ENCODE data around the gene AP1S3.

Gene AP1S3

DNA sequence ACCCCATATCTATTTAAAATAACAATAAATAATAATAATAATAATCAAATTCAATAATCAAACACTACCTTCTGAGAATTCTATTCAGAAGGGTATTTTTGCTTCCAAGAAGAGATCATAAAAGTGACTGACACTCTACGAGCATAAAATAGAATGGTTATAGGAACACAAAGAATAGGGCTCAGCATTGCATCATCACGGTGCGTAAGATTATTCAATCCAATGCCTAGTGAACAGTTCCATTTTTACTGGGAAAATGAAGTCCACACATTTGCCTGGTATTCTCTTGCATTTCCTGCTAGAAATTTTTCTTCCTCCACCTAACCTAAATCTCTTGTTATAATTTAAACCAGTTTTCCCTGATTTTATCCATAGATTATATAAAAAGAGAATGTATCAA is 55.8 kb downstream of the AP1S3 start:
- no peaks in the 10 kb centered on the region for H3K4me1 ChIP-seq (ENCODE audit: insufficient read depth, low read length, poor library complexity, severe bottlenecking)
- H3F3A ChIP-seq (ENCODE audit: low read depth), result no peaks in the 10 kb centered on the region
- no peak overlapping the region for H3K4me2 ChIP-seq (ENCODE audit: low read depth, low read length, poor library complexity, severe bottlenecking)
- H3K27me3 ChIP-seq (ENCODE audit: insufficient read depth, low read length, poor library complexity, severe bottlenecking), result no peaks in the 10 kb centered on the region
- no peak overlapping the region for H3K9ac ChIP-seq (ENCODE audit: low read depth, low read length, poor library complexity, severe bottlenecking)
- no peaks in the 10 kb centered on the region for H3K9me3 ChIP-seq (ENCODE audit: insufficient read depth, low read depth, low read length)
- no peaks in the 10 kb centered on the region for H4K20me1 ChIP-seq (ENCODE audit: insufficient read depth, low read length, poor library complexity, severe bottlenecking)
- no peak for TF ChIP-seq EZH2phosphoT487 (IDR thresholded peaks at IDR 0.05; ENCODE audit: borderline replicate concordance)
- TF ChIP-seq, protein P1, sequence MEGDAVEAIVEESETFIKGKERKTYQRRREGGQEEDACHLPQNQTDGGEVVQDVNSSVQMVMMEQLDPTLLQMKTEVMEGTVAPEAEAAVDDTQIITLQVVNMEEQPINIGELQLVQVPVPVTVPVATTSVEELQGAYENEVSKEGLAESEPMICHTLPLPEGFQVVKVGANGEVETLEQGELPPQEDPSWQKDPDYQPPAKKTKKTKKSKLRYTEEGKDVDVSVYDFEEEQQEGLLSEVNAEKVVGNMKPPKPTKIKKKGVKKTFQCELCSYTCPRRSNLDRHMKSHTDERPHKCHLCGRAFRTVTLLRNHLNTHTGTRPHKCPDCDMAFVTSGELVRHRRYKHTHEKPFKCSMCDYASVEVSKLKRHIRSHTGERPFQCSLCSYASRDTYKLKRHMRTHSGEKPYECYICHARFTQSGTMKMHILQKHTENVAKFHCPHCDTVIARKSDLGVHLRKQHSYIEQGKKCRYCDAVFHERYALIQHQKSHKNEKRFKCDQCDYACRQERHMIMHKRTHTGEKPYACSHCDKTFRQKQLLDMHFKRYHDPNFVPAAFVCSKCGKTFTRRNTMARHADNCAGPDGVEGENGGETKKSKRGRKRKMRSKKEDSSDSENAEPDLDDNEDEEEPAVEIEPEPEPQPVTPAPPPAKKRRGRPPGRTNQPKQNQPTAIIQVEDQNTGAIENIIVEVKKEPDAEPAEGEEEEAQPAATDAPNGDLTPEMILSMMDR (conservative IDR thresholded peaks at IDR 0.05; ENCODE audit: low read length), result no peak
- no peak overlapping the region for H3K4me3 ChIP-seq (ENCODE audit: low read length, poor library complexity, severe bottlenecking)
- no peaks in the 10 kb centered on the region for H3K9me2 ChIP-seq (replicated peaks; ENCODE audit: low read depth, low read length)
- H3K36me3 ChIP-seq (ENCODE audit: insufficient read depth, low read length), result no peaks in the 10 kb centered on the region
- H3K79me2 ChIP-seq (ENCODE audit: insufficient read depth, low read length), result no peaks in the 10 kb centered on the region
- no peak overlapping the region for H2AFZ ChIP-seq (ENCODE audit: low read length)

DNA sequence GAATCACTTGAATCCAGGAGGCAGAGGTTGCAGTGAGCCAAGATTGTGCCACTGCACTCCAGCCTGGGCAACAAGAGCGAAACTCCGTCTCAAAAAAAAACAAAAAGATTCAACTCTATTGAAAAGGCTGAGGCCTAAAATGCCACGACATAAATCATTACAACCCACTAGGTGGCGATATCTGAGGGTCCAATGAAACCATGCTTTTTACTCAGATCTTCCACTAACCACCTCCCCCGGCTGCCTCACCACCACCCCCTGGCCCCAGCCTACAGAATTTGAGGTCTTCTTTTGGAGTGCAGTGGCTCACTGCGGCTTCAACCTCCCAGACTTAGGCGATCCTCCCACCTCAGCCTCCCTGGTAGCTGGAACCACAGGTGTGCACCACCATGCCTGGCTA is 57.5 kb downstream of the AP1S3 start:
- Histone ChIP-seq H3K4me2 (ENCODE audit: low read depth, low read length, poor library complexity, severe bottlenecking) (no peak overlapping the region), H3K9me2 (replicated peaks; ENCODE audit: low read depth, low read length) (no peaks in the 10 kb centered on the region), H3K4me3 (ENCODE audit: low read length, poor library complexity, severe bottlenecking) (no peak overlapping the region), H3K79me2 (ENCODE audit: insufficient read depth, low read length) (no peaks in the 10 kb centered on the region), H3K36me3 (ENCODE audit: insufficient read depth, low read length) (no peaks in the 10 kb centered on the region), H2AFZ (ENCODE audit: low read length) (no peak overlapping the region), H3K9me3 (ENCODE audit: insufficient read depth, low read depth, low read length) (no peaks in the 10 kb centered on the region), H4K20me1 (ENCODE audit: insufficient read depth, low read length, poor library complexity, severe bottlenecking) (no peaks in the 10 kb centered on the region), H3F3A (ENCODE audit: low read depth) (no peaks in the 10 kb centered on the region), H3K4me1 (ENCODE audit: insufficient read depth, low read length, poor library complexity, severe bottlenecking) (no peaks in the 10 kb centered on the region), H3K27me3 (ENCODE audit: insufficient read depth, low read length, poor library complexity, severe bottlenecking) (no peaks in the 10 kb centered on the region), H3K9ac (ENCODE audit: low read depth, low read length, poor library complexity, severe bottlenecking) (no peak overlapping the region)
- no peak for TF ChIP-seq EZH2phosphoT487 (IDR thresholded peaks at IDR 0.05; ENCODE audit: borderline replicate concordance)
- TF ChIP-seq, protein P1 (conservative IDR thresholded peaks at IDR 0.05; ENCODE audit: low read length), result peak; percentile 62

GRCh38 chr2:223774193-223774592 is 63.2 kb downstream of the AP1S3 start:
- Histone ChIP-seq H3K9me2 (replicated peaks; ENCODE audit: low read depth, low read length) (no peaks in the 10 kb centered on the region), H3K4me3 (ENCODE audit: low read length, poor library complexity, severe bottlenecking) (no peak overlapping the region), H3K27me3 (ENCODE audit: insufficient read depth, low read length, poor library complexity, severe bottlenecking) (no peaks in the 10 kb centered on the region), H3K9ac (ENCODE audit: low read depth, low read length, poor library complexity, severe bottlenecking) (no peak overlapping the region), H2AFZ (ENCODE audit: low read length) (no peak overlapping the region), H3K4me2 (ENCODE audit: low read depth, low read length, poor library complexity, severe bottlenecking) (no peak overlapping the region), H3K4me1 (ENCODE audit: insufficient read depth, low read length, poor library complexity, severe bottlenecking) (no peaks in the 10 kb centered on the region), H4K20me1 (ENCODE audit: insufficient read depth, low read length, poor library complexity, severe bottlenecking) (no peaks in the 10 kb centered on the region), H3K79me2 (ENCODE audit: insufficient read depth, low read length) (no peaks in the 10 kb centered on the region), H3K36me3 (ENCODE audit: insufficient read depth, low read length) (no peaks in the 10 kb centered on the region), H3K9me3 (ENCODE audit: insufficient read depth, low read depth, low read length) (no peaks in the 10 kb centered on the region), H3F3A (ENCODE audit: low read depth) (no peaks in the 10 kb centered on the region)
- TF ChIP-seq EZH2phosphoT487 (IDR thresholded peaks at IDR 0.05; ENCODE audit: borderline replicate concordance), result no peak
- TF ChIP-seq, protein P1 (conservative IDR thresholded peaks at IDR 0.05; ENCODE audit: low read length), result no peak

Measured in Loucy (cell line).